ENCODE measurements around the gene SEC24D.
"Not testable (repeated sequence)": the region's sequence is repeated elsewhere in the genome, so short reads cannot be mapped to it uniquely, and the experiment has no call there.

SEC24D gene

GRCh38 chr4:118810991-118811764, 24.7 kb downstream of the SEC24D start:
- no peak for DNase-seq (ENCODE audit: low spot score)

DNA sequence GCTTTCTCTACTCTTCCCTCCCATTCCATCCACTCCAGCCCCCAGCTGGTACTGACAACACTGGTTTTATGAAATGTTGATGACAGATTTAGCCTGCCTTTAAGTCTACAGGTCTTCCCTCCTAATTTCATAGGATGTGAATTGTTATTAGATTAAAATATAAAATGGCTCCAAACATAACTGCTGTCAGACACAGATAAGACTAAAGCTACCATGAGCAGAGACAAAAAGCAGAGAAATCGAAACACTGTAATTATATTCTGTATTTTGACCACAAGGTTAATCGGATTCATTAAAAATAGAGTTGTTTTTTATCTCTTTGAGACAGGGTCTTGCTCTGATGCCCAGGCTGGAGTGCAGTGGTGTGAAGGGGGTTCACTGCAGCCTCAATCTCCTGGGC, 28.3 kb downstream of the SEC24D start:
- no peak for DNase-seq (ENCODE audit: low spot score)

DNA sequence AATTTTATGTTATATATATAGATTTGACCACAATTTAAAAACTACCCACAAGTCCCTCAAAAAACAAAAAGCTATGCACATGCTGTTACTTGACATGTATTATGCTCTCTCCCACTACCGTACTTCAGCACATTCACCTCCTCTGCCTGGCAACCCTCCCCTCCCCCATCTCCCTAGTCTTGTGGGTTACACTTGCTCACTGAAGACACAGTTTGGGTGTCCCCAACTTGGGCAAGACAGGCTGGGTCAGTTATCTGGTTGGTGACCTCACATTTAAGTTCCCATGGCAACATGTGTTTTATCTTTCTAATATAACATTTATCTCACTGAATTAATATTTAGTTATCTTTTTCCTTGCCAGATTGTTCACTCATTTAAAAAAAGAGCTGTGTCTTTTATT, 32.7 kb downstream of the SEC24D start:
- DNase-seq (ENCODE audit: low spot score), result no peak

DNA sequence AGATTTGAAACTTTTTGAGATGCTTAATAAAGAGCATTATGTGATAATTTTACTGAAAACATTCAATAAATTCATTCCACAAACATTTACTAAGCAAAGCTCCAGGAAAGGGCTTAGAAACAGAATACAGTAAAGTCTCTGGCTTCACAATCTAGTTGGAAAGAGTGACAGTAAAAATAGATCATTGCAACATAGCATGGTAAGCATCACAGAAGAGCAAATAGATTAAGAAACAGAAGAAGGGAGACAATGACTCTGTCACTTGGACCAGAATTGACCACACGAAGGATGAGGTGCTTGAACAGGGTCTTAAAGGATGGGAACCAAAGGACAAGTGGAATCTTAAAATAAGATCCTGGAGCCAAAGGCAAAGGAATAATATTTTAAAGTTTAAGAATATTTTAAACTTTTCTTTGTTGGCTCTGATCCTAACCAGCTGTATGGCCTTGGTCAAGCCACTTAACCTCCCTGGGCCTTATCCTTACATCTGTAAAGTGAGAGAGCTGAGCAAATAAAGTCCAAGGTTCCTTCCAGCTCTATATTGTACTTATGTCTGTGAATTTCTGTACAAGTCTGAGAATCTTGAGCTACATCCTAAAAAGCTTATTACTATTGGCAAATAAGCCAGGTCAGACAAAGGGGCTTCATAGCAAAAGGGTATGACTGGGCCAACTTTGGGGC, 33.9 kb downstream of the SEC24D start:
- no peak for DNase-seq (ENCODE audit: low spot score)

DNA sequence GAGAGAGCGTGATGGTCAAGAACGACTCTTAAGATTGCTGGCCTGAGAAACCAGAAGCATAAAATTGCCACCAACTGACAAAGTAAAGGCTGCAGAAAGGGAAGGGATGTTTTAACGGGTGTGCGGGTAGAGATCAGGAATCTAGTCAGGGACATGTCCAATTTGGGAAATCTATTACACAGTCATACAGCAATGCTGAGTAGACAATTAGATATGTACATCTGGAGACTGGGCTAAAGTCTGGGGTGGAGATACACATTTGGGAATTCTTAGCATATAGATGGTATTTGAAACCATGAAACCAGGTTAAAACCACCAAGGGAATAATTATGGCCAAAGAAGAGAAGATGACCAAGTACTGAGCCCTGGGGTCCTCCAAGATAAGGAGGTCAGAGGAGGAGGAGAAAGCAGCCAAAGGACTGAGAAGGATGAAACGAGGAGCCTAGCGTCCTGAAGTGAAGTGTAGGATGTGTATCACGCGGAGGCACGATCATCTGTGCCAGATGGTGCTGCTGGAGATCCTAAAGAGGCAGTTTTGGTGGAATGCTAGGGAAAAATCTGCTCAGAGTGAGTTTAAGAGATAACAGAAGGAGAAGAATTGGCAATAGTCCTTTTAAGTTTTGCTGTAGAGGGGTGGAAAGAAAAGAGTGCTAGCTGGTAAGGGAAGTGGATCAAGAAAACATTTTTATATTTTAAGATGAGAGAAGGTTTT, 36.5 kb downstream of the SEC24D start:
- no peak for DNase-seq (ENCODE audit: low spot score)

- DNase-seq (ENCODE audit: low spot score), result no peak
Observed at GRCh38 chr4:118798658-118799057, 37.3 kb downstream of the SEC24D start.

DNA sequence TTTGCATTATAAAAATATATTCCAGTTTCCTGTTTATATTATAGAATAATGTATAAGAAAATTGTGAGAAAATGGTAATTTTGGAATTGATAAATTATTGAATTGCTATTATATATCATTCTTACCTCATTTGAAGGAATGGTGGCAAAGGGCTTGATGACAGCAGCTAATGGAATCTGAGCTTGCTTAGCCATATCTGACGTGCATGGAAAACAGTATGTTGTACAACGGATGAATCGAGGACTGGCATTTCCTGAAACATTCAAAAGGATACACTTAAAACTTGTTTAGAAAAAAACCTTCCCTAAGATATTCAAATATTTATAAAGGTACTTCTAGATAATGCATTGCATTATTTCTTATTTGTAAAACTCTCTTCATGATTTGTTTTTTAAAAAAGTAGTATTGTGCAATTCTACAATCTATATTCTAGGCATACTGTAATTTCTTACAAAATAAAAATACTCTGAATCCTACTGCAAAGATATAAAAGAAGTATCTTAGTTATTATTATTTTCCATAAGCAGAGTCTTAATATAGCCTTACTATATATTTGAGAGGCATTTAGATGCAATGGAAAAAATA, 38.3 kb downstream of the SEC24D start:
- DNase-seq (ENCODE audit: low spot score), result no peak

GRCh38 chr4:118791690-118792446, 44.1 kb downstream of the SEC24D start:
- not testable (repeated sequence) for DNase-seq (ENCODE audit: low spot score)

DNA sequence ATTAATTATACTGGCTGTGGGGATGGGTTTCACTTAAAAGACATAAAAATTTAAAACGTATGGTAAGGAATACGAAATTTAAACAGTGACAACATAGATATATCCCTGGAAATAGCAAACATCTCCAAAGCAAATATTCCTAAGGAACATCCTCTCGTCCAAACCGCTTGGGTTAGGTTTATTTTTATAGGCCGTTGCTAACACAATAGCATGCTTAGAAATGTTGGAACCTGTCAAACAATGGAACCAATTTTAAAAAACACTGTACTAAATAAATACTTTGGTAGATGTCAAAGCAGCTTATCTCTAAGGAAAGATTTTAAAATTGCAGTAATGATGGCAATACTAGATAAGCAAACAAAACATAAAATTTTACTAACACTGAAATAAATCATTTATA, 45.4 kb downstream of the SEC24D start:
- no peak for DNase-seq (ENCODE audit: low spot score)

- DNase-seq (ENCODE audit: low spot score), result no peak
Observed at GRCh38 chr4:118788911-118789310, 47.0 kb downstream of the SEC24D start.

GRCh38 chr4:118787844-118788380, 48.0 kb downstream of the SEC24D start:
- DNase-seq (ENCODE audit: low spot score), result no peak

DNA sequence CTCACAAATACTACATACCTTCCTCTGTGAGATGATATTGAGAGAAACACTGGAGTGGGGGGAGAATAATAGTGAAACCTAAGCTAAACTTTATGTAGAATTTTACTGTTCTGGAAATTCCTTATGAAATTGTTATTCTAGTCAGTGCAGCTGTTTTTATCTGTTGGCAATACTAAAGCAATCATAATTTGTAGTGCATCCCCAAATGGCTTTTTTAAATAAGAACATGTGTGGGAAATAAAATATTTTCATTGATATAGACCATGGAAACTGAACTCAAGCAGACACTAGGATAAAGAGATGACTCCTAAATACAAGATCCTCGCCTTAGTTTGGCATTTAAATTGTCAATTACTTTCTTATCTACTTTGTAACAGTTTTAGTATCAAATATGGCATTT, 51.1 kb downstream of the SEC24D start:
- DNase-seq (ENCODE audit: low spot score), result no peak

- no peak for DNase-seq (ENCODE audit: low spot score)
Observed at GRCh38 chr4:118783887-118784286, 52.0 kb downstream of the SEC24D start.

- DNase-seq (ENCODE audit: low spot score), result not testable (repeated sequence)
Observed at GRCh38 chr4:118782886-118783285, 53.0 kb downstream of the SEC24D start.

GRCh38 chr4:118777649-118778048, 58.3 kb downstream of the SEC24D start:
- DNase-seq (ENCODE audit: low spot score), result not testable (repeated sequence)

GRCh38 chr4:118776955-118777640, 58.8 kb downstream of the SEC24D start:
- not testable (repeated sequence) for DNase-seq (ENCODE audit: low spot score)

- DNase-seq (ENCODE audit: low spot score), result no peak
Observed at GRCh38 chr4:118776157-118776954, 59.6 kb downstream of the SEC24D start.

GRCh38 chr4:118775405-118775804, 60.5 kb downstream of the SEC24D start:
- DNase-seq (ENCODE audit: low spot score), result no peak

DNA sequence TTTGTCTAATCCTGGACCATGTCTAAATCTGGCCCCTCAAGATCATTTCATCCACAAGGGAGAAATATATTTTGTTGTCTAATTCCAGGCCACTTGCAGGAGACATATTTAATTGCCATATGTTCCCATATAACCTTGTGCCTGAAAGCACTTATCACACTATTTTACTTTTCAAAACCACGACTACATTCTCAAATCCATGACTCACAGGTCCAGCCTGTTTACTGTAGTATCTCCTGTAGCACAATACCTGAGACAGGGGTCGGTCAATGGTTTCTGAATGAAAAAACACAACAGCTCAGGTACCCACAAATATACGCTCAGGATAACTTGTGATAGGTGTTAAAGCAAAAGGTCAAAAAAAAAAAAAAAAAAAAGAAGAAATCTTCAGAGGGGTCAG, 60.9 kb downstream of the SEC24D start:
- DNase-seq (ENCODE audit: low spot score), result peak; percentile 54

DNA sequence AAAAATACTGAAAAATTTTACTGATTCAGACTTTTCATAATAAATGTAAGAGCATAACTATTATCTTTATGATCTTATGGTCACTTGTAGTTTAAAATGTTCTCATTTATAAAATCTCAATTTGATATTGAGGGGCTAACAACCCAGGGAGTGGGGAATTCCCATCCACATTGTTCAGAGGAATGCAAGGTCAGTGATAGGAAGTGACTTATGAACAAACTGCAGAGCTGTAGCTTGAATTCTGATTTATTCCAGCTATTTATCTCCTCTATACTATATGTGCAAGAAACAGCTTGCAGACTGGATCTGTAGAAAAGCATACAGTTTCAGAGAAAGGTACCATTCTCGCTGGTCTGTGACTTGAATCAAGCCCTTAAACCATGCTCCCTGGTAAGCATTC, 61.6 kb downstream of the SEC24D start:
- DNase-seq (ENCODE audit: low spot score), result no peak
